Chondrocyte (in vitro differentiated cells): ENCODE measurements around the gene RPTOR. TPM values are rescaled to one million over a fixed set of nuclear protein-coding genes. Genes with fewer than 3 reads are reported as not detected.

Experiments
- DNase-seq: peaks from one replicate; pipeline ENCODE4 v3.0.0; 2021; ENCODE audit warnings: mixed read lengths, low spot score
- H3K27ac Mint-ChIP-seq: one replicate; pipeline ENCODE4 v1.8.0; 2021; ENCODE audit warnings: mild to moderate bottlenecking, moderate library complexity, mixed read lengths; ENCODE audit not compliant: unreplicated experiment
- H3K27me3 Mint-ChIP-seq: 2 replicates; pipeline ENCODE4 v1.8.0; 2021; ENCODE audit warnings: low read depth, mixed read lengths
- H3K36me3 Mint-ChIP-seq: 2 replicates; pipeline ENCODE4 v1.8.0; 2021; ENCODE audit warnings: low read depth, mixed read lengths
- H3K4me1 Mint-ChIP-seq: 2 replicates; pipeline ENCODE4 v1.8.0; 2021; ENCODE audit warnings: low read depth, mild to moderate bottlenecking, mixed read lengths
- H3K4me3 Mint-ChIP-seq: one replicate; pipeline ENCODE4 v1.8.0; 2021; ENCODE audit warnings: mild to moderate bottlenecking, moderate library complexity, mixed read lengths; ENCODE audit not compliant: unreplicated experiment
- H3K9me3 Mint-ChIP-seq: 2 replicates; pipeline ENCODE4 v1.8.0; 2021; ENCODE audit warnings: low read depth, mixed read lengths
- total RNA-seq: library from RNA; stranded (reverse); gene quantifications from 3 replicates; pipeline ENCODE4 v1.2.1, GENCODE V29; 2021
- TF ChIP-seq, protein P1 (sequence below): fragments of 200-600 bp; sonication (generic); IDR thresholded peaks from 2 replicates; pipeline ENCODE4 v1.5.0; 2021; ENCODE audit warnings: antibody characterized with exemption, mild to moderate bottlenecking, moderate library complexity

RPTOR gene
- total RNA-seq, 1 donor from 2014 or later = 30.9 TPM

DNA sequence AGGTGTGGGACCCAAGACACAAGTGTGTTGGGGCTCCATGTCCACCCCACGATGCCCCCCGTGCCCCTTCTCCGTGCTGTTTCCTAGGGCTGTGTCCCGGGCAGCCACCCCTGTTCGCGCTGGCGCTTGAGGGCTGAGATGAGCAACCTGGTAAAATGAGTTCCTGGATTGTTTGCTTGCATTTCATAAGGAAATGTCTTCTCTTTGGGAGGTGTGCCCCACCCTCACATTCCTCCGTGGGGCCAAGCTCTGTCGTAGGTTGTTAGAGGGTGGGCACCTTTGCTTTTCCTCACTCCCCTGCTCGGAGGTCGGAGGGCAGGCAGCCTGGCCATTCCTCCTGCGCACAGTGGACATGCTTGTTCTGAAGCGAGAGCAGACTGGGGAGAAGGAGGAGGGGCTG is 275.7 kb downstream of the RPTOR start:
- Mint-ChIP-seq H3K36me3 (peaks cover 1% of the 10 kb centered on the region), H3K27ac (no peak overlapping the region), H3K27me3 (no peaks in the 10 kb centered on the region), H3K4me1 (peaks cover 9% of the 10 kb centered on the region), H3K9me3 (no peaks in the 10 kb centered on the region), H3K4me3 (no peak overlapping the region)
- TF ChIP-seq, protein P1, sequence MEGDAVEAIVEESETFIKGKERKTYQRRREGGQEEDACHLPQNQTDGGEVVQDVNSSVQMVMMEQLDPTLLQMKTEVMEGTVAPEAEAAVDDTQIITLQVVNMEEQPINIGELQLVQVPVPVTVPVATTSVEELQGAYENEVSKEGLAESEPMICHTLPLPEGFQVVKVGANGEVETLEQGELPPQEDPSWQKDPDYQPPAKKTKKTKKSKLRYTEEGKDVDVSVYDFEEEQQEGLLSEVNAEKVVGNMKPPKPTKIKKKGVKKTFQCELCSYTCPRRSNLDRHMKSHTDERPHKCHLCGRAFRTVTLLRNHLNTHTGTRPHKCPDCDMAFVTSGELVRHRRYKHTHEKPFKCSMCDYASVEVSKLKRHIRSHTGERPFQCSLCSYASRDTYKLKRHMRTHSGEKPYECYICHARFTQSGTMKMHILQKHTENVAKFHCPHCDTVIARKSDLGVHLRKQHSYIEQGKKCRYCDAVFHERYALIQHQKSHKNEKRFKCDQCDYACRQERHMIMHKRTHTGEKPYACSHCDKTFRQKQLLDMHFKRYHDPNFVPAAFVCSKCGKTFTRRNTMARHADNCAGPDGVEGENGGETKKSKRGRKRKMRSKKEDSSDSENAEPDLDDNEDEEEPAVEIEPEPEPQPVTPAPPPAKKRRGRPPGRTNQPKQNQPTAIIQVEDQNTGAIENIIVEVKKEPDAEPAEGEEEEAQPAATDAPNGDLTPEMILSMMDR = no peak
- no peak for DNase-seq

GRCh38 chr17:80821546-80821945 is 276.9 kb downstream of the RPTOR start:
- Mint-ChIP-seq H3K36me3 (peaks cover 1% of the 10 kb centered on the region), H3K4me3 (no peak overlapping the region), H3K27ac (no peak overlapping the region)

GRCh38 chr17:80822021-80822699 is 277.5 kb downstream of the RPTOR start:
- no peak overlapping the region for H3K4me3 Mint-ChIP-seq

More at GRCh38 chr17:80821546-80821945, 276.9 kb downstream of the RPTOR start:
- Mint-ChIP-seq H3K4me1 (peaks cover 9% of the 10 kb centered on the region), H3K9me3 (no peaks in the 10 kb centered on the region), H3K27me3 (no peaks in the 10 kb centered on the region)
- TF ChIP-seq, protein P1 = no peak
- peak; percentile 61 for DNase-seq

DNA sequence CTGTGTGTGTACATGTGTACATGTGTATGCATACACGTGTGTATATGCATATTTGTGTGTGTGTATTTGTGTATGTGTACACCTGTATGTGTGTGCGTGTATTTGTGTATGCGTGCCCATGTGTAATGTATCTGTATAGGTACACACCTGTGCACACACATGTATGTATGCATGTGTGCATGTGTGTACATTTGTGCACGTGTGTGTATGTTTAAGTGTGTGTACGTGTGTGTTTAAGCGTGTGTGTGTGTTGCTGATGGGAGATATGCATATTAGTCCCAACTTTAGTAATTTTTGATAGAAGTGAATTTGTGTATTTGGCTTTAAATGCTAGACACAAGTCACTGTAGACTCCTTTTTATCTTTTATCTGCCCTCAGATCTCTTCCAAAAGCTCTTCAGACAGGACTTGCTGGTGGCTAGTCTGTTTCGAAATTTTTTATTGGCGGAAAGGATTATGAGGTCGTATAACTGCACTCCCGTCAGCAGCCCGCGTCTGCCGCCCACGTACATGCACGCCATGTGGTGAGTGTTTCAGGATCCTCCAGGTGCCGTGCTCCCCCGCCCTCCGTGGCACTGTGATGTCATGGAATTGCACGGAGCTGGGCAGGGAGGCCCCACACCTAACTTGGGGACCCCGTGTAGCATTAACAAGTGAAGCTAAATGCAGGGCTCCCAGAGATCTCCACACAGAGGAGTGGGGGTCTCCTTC is 278.2 kb downstream of the RPTOR start:
- Mint-ChIP-seq H3K36me3 (peaks cover 1% of the 10 kb centered on the region), H3K4me3 (no peak overlapping the region), H3K27ac (no peak overlapping the region), H3K9me3 (no peaks in the 10 kb centered on the region), H3K27me3 (no peaks in the 10 kb centered on the region), H3K4me1 (peaks cover 22% of the 10 kb centered on the region)
- DNase-seq = no peak
- TF ChIP-seq, protein P1 = no peak

More at GRCh38 chr17:80822021-80822699, 277.5 kb downstream of the RPTOR start:
- TF ChIP-seq, protein P1 = no peak
- H3K4me1 Mint-ChIP-seq = peaks cover 15% of the 10 kb centered on the region
- peaks cover 1% of the 10 kb centered on the region for H3K36me3 Mint-ChIP-seq
- H3K27ac Mint-ChIP-seq = no peak overlapping the region
- DNase-seq = peak; percentile 86
- no peaks in the 10 kb centered on the region for H3K9me3 Mint-ChIP-seq
- no peaks in the 10 kb centered on the region for H3K27me3 Mint-ChIP-seq

DNA sequence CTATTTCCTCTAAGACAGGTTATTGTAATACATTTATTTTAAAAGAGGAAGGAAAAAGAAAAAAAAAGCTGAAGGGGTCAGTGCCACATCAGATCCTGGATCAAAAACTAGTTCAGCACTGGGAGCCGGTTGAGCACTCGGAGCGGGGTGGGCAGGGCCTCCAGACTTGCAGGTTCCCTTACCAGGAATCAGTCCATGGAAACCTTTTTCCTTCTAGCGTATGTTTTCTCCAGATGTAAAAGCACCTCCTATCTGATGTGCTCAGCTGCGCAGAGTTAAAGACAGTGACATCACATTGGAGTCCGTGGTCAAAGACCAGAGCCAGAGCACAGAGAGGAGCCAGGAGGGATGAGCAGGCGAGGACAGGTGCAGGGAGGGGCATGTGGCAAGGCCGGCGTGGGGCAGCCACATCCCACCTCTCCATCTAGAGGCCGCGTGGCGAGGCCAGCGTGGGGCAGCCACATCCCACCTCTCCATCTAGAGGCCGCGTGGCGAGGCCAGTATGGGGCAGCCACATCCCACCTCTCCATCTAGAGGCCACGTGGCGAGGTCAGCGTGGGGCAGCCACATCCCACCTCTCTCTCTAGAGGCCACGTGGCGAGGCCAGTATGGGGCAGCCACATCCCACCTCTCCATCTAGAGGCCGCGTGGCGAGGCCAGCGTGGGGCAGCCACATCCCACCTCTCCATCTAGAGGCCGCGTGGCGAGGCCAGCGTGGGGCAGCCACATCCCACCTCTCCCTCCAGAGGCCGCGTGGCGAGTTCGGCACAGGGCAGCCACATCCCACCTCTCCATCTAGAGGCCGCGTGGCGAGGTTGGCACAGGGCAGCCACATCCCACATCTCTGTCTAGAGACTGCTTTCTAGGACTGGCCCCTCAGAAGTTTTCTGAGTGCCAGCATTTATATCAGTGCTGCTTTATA is 280.2 kb downstream of the RPTOR start:
- DNase-seq = no peak
- Mint-ChIP-seq H3K36me3 (peaks cover 1% of the 10 kb centered on the region), H3K4me3 (no peak overlapping the region), H3K27me3 (no peaks in the 10 kb centered on the region), H3K27ac (no peak overlapping the region), H3K4me1 (peaks cover 16% of the 10 kb centered on the region), H3K9me3 (no peaks in the 10 kb centered on the region)
- TF ChIP-seq, protein P1 = no peak
